Panc1 (cell line): ENCODE results near the gene IFNL4. TPM values are rescaled to one million over a fixed set of nuclear protein-coding genes. Genes with fewer than 3 reads are reported as not detected.
"Not testable (repeated sequence)": the region's sequence is repeated elsewhere in the genome, so short reads cannot be mapped to it uniquely, and the experiment has no call there.

Source experiments
- ATAC-seq: fragments of 200-7000 bp; cut with Tn5 transposase; 2 replicates; pipeline ENCODE4 v1.9.1; 2020; ENCODE audit warnings: mild to moderate bottlenecking, moderate library complexity
- BruUV-seq: library from RNA; stranded (reverse); fragments of 400-500 nt; replicated peaks from 2 replicates; lab custom pipeline; 2021; lab: Mats Ljungman, UMichigan
- CTCF ChIA-PET: fragments of 300-600 bp; sonication (Branson Sonifier 250); formaldehyde crosslinking; loops from one replicate; lab custom pipeline; 2022; ENCODE audit warnings: antibody characterized with exemption; lab: Charles Lee
- POLR2A ChIA-PET: fragments of 300-600 bp; sonication (Branson Sonifier 250); formaldehyde crosslinking; loops from one replicate; lab custom pipeline; 2022; ENCODE audit warnings: antibody characterized with exemption; lab: Charles Lee
- DNase-seq: peaks from one replicate; pipeline ENCODE4 v3.0.0-alpha.2; 2010; ENCODE audit warnings: low read depth, low spot score
- H3K27ac ChIP-seq: 2 replicates; pipeline ENCODE4 v1.5.1; 2011; ENCODE audit warnings: mild to moderate bottlenecking, low read length, inconsistent platforms
- H3K27me3 ChIP-seq: fragments of 200-500 bp; sonication (Bioruptor generic); 2 replicates; pipeline ENCODE4 v1.6.0; 2014; ENCODE audit warnings: low read length, inconsistent platforms; ENCODE audit not compliant: control insufficient read depth, insufficient read depth
- H3K36me3 ChIP-seq: fragments of 200-500 bp; sonication (Bioruptor generic); 2 replicates; pipeline ENCODE4 v1.5.1; 2014; ENCODE audit warnings: inconsistent platforms, mild to moderate bottlenecking, low read length, moderate library complexity; ENCODE audit not compliant: control insufficient read depth, insufficient read depth
- H3K4me1 ChIP-seq: 2 replicates; pipeline ENCODE4 v1.5.1; 2011; ENCODE audit warnings: inconsistent platforms, mild to moderate bottlenecking, low read length, moderate library complexity; ENCODE audit not compliant: control insufficient read depth, insufficient read depth
- H3K4me3 ChIP-seq, 2 experiments: 2 replicates each; pipeline ENCODE4 v1.5.1; 2011 to 2012; ENCODE audit warnings: low read depth in 2 of 2, low read length in 2 of 2, mild to moderate bottlenecking in 2 of 2, inconsistent platforms in 1 of 2, moderate library complexity in 1 of 2
- H3K9me3 ChIP-seq: fragments of 200-500 bp; sonication (Bioruptor generic); 2 replicates; pipeline ENCODE4 v1.5.1; 2014; ENCODE audit warnings: low read depth, mild to moderate bottlenecking, inconsistent platforms, low read length, moderate library complexity; ENCODE audit not compliant: control insufficient read depth, insufficient read depth
- POLR2AphosphoS5 ChIP-seq: IDR thresholded peaks from 2 replicates; pipeline ENCODE4 v1.6.1; 2012; ENCODE audit warnings: mild to moderate bottlenecking, low read depth, low read length, moderate library complexity
- SIN3A ChIP-seq: IDR thresholded peaks from 2 replicates; pipeline ENCODE4 v1.6.1; 2012; ENCODE audit warnings: low read depth, mild to moderate bottlenecking, low read length, moderate library complexity, borderline replicate concordance; ENCODE audit not compliant: insufficient read depth
- TCF7L2 ChIP-seq: IDR thresholded peaks from 2 replicates; pipeline ENCODE4 v1.6.1; 2011; ENCODE audit warnings: mild to moderate bottlenecking, low read depth, low read length, inconsistent platforms
- in situ Hi-C: cut with HindIII; loops from 2 replicates; pipeline ENCODE4 v1.10.0; 2016; ENCODE audit warnings: low sequenced_read_pairs, low pct_unique_long_range_greater_than_20kb
- intact Hi-C: fragments of 100-400 bp; cut with micrococcal nuclease; formaldehyde crosslinking; loops from one replicate; pipeline ENCODE4 v1.10.0; 2022; ENCODE audit not compliant: unreplicated experiment
- total RNA-seq: library from RNA; stranded (reverse); gene quantifications from one replicate; pipeline ENCODE4 v1.2.1, GENCODE V29; 2021; ENCODE audit not compliant: unreplicated experiment
- TF ChIP-seq, protein P1 (sequence below), 2 experiments: IDR thresholded peaks; 2 replicates each; pipeline ENCODE4 v1.6.1; 2011 to 2012; ENCODE audit warnings: low read depth in 2 of 2, control low read depth in 1 of 2, low read length in 1 of 2, mild to moderate bottlenecking in 1 of 2, moderate library complexity in 1 of 2; ENCODE audit not compliant: insufficient read depth in 1 of 2
- TF ChIP-seq, protein P2 (sequence below): fragments of 450-650 bp; IDR thresholded peaks from 2 replicates; pipeline ENCODE4 v1.5.1; 2017; ENCODE audit warnings: mild to moderate bottlenecking

Gene IFNL4
- total RNA-seq, 1 experiment from 2014 or later = not detected

DNA sequence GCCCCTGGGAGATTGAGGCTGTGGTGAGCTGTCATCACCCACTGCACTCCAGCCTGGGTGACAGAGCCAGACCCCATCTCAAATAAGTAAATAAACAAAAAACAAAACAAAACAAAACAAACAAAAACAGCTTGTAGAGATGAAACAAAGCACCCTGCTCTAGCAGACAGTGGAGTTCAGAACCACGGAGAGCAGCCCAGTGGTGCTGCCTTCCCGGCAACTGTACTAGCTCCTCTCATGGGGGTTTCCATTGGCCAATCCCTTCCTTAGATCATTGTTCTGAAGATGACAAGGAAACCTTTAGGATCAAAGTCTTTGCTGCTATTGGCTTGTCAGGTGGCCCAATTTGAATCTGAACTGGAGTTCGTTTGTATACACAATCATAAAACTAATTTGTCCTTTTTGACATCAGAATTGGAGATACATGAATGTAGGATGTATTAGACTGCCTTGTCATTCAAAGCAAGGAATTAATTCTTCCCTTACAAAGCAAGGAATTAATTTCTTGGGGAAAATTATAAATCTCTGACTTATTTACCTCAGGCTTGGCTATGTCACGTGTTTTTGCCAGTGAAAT is 24.9 kb downstream of the IFNL4 start:
- in situ Hi-C loops = no loop called here
- no TSS peak for BruUV-seq
- ATAC-seq (peak; percentile 40; the same call in 1 of the 2 replicates), DNase-seq (no peak)
- H3K36me3 ChIP-seq = no peaks in the 10 kb centered on the region
- no peaks in the 10 kb centered on the region for H3K4me1 ChIP-seq
- no peak overlapping the region for H3K27ac ChIP-seq
- TF ChIP-seq, protein P1, sequence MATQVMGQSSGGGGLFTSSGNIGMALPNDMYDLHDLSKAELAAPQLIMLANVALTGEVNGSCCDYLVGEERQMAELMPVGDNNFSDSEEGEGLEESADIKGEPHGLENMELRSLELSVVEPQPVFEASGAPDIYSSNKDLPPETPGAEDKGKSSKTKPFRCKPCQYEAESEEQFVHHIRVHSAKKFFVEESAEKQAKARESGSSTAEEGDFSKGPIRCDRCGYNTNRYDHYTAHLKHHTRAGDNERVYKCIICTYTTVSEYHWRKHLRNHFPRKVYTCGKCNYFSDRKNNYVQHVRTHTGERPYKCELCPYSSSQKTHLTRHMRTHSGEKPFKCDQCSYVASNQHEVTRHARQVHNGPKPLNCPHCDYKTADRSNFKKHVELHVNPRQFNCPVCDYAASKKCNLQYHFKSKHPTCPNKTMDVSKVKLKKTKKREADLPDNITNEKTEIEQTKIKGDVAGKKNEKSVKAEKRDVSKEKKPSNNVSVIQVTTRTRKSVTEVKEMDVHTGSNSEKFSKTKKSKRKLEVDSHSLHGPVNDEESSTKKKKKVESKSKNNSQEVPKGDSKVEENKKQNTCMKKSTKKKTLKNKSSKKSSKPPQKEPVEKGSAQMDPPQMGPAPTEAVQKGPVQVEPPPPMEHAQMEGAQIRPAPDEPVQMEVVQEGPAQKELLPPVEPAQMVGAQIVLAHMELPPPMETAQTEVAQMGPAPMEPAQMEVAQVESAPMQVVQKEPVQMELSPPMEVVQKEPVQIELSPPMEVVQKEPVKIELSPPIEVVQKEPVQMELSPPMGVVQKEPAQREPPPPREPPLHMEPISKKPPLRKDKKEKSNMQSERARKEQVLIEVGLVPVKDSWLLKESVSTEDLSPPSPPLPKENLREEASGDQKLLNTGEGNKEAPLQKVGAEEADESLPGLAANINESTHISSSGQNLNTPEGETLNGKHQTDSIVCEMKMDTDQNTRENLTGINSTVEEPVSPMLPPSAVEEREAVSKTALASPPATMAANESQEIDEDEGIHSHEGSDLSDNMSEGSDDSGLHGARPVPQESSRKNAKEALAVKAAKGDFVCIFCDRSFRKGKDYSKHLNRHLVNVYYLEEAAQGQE (IDR thresholded peaks at IDR 0.05; ENCODE audit: insufficient read depth in 1 of 2, low read depth in 2 of 2, low read length in 1 of 2) = peak; percentile 99 to 100
- TF ChIP-seq, protein P2, sequence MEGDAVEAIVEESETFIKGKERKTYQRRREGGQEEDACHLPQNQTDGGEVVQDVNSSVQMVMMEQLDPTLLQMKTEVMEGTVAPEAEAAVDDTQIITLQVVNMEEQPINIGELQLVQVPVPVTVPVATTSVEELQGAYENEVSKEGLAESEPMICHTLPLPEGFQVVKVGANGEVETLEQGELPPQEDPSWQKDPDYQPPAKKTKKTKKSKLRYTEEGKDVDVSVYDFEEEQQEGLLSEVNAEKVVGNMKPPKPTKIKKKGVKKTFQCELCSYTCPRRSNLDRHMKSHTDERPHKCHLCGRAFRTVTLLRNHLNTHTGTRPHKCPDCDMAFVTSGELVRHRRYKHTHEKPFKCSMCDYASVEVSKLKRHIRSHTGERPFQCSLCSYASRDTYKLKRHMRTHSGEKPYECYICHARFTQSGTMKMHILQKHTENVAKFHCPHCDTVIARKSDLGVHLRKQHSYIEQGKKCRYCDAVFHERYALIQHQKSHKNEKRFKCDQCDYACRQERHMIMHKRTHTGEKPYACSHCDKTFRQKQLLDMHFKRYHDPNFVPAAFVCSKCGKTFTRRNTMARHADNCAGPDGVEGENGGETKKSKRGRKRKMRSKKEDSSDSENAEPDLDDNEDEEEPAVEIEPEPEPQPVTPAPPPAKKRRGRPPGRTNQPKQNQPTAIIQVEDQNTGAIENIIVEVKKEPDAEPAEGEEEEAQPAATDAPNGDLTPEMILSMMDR = no peak
- H3K4me3 ChIP-seq = no peak overlapping the region
- ChIA-PET CTCF (interaction anchor here (0.6 to 0.7 kb wide), 2 partner anchors 24 to 99 kb away, joined by 3 to 4 read pairs; no protein-coding TSS in a partner anchor), POLR2A (interaction anchor here (0.9 kb wide), 1 partner anchor 115 kb away, joined by 3 read pairs; no protein-coding TSS in a partner anchor)
- intact Hi-C loops = no loop called here
- no peaks in the 10 kb centered on the region for H3K9me3 ChIP-seq
- H3K27me3 ChIP-seq = peaks cover 17% of the 10 kb centered on the region

DNA sequence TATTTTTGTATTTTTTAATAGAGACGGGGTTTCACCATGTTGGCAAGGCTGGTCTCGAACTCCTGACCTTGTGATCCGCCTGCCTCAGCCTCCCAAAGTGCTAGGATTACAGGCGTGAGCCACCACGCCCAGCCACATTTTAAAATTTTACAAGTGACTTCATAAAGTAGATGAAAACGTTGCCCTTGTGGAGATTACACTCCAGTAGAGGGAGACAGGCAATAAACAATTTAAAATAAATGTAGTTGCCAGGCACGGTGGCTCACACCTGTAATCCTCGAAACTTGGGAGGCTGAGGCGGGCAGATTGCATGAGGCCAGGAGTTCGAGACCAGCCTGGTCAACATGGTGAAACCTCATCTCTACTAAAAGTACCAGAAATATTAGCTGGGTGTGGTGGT is 29.5 kb downstream of the IFNL4 start:
- H3K9me3 ChIP-seq, H3K4me3 ChIP-seq, H3K4me1 ChIP-seq, DNase-seq, ATAC-seq, H3K36me3 ChIP-seq, BruUV-seq, intact Hi-C loops, H3K27ac ChIP-seq: not testable (repeated sequence)
- ChIA-PET CTCF (interaction anchor here (0.5 to 1.2 kb wide), 7 partner anchors 9 to 728 kb away, joined by 3 to 6 read pairs (median 4); partner anchors contain the start of gene RPS16), POLR2A (interaction anchor here (0.7 kb wide), 1 partner anchor 1064 kb away, joined by 5 read pairs; no protein-coding TSS in a partner anchor)
- H3K27me3 ChIP-seq = peaks cover 14% of the 10 kb centered on the region
- in situ Hi-C loops = loop anchor here (5.0 kb wide), 3 partner anchors 33 to 558 kb away; partner anchors contain the start of genes LEUTX and SAMD4B

DNA sequence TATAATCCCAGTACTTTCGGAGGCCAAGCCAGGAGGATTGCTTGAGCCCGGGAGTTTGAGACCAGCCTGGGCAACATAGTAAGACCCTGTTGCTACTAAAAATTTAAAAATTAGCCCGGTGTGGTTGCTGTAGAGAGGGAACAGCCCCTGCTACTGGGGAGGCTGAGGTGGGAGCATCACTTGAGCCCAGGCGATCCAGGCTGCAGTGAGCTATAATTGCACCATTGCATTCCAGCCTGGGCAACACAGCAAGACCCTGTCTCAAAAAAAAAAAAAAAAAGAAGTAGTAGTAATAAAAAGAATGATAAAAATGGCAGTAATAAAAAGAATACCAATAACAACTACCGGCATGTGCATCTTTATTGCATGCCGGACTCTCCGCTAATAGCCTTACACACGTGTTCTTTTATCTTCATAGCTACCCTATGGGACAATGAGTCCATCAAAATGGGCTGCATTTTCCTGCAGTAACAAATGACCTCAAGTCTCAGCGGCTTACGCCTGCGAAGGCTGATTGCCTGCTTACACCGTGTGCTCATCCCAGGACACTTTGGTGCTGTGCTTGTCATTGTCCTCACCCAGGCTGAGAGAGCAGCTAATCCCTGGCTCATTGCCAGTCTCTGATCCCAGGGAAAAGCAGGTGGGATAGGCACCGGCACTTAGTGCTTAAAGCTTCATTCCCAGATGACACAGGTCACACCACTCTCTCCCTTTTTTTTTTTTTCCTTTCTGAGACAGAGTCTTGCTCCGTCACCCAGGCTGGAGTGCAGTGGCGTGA is 30.2 kb downstream of the IFNL4 start:
- H3K27ac ChIP-seq = no peak overlapping the region
- H3K36me3 ChIP-seq = no peaks in the 10 kb centered on the region
- in situ Hi-C loops = loop anchor here (5.0 kb wide), 3 partner anchors 34 to 559 kb away; partner anchors contain the start of genes LEUTX and SAMD4B
- ATAC-seq = 0 out of 2 replicates have a peak, but pooled peaks have one; percentile 8
- no peak for DNase-seq
- H3K4me3 ChIP-seq = no peak overlapping the region
- intact Hi-C loops = no loop called here
- H3K4me1 ChIP-seq = no peaks in the 10 kb centered on the region
- CTCF ChIA-PET = interaction anchor here (0.5 to 1.2 kb wide), 12 partner anchors 12 to 1087 kb away, joined by 3 to 6 read pairs (median 4); partner anchors contain the start of genes GMFG and RPS16
- POLR2A ChIA-PET = interaction anchor here (0.5 to 0.7 kb wide), 4 partner anchors 210 to 1064 kb away, joined by 4 to 9 read pairs (median 5); no protein-coding TSS in a partner anchor
- no TSS peak for BruUV-seq
- TF ChIP-seq, protein P2 = no peak
- TF ChIP-seq TCF7L2 (no peak), POLR2AphosphoS5 (no peak), SIN3A (no peak)
- TF ChIP-seq, protein P1 (IDR thresholded peaks at IDR 0.05; ENCODE audit: insufficient read depth in 1 of 2, low read depth in 2 of 2, low read length in 1 of 2) = no peak; a peak in 1 of 4 replicates
- peaks cover 10% of the 10 kb centered on the region for H3K27me3 ChIP-seq
- H3K9me3 ChIP-seq = peaks cover 4% of the 10 kb centered on the region; the same call in 1 of the 2 replicates
